ENCODE measurements around the gene PPP2R2C. TPM values are rescaled to one million over a fixed set of nuclear protein-coding genes. Genes with fewer than 3 reads are reported as not detected.

PPP2R2C gene
- total RNA-seq, 4 donors from 2014 or later, result 0.50 to 2.7 (median 1.4) TPM

- DNase-seq (ENCODE audit: extremely low spot score), result no peak
- no peak overlapping the region for H3K4me3 ChIP-seq
- 75% methylated on average over 5 of the region's 6 CpGs for WGBS
- peaks cover 0 to 6% (median 0%) of the 10 kb centered on the region in 4 donors for H3K9me3 ChIP-seq
- intact Hi-C loops (cut with DNase I), result loop anchor here (10.0 kb wide), 2 partner anchors 212 to 338 kb away; no protein-coding TSS in a partner anchor
- peaks cover 0 to 73% (median 0%) of the 10 kb centered on the region in 4 donors for H3K27me3 ChIP-seq
- H3K4me1 ChIP-seq, result no peaks in the 10 kb centered on the region
- H3K27ac ChIP-seq (replicated peaks in 1 of 4), result no peak overlapping the region
- TF ChIP-seq EP300 (IDR thresholded peaks at IDR 0.05) (no peak), POLR2AphosphoS5 (IDR thresholded peaks at IDR 0.05) (no peak), POLR2A (IDR thresholded peaks at IDR 0.05; ENCODE audit: low read depth) (no peak), CTCF (IDR thresholded peaks at IDR 0.05) (no peak)
- H3K36me3 ChIP-seq, result no peaks in the 10 kb centered on the region
These were observed 139.8 kb downstream of the PPP2R2C start for GRCh38 chr4:6332669-6333050.

- no peak for DNase-seq (ENCODE audit: extremely low spot score)
- no peak overlapping the region for H3K4me3 ChIP-seq
- H3K36me3 ChIP-seq, result no peaks in the 10 kb centered on the region
- peaks cover 0 to 6% (median 0%) of the 10 kb centered on the region in 4 donors for H3K9me3 ChIP-seq
- H3K4me1 ChIP-seq, result peaks cover 0 to 4% (median 2%) of the 10 kb centered on the region in 4 donors
- peaks cover 0 to 71% (median 0%) of the 10 kb centered on the region in 4 donors for H3K27me3 ChIP-seq
- H3K27ac ChIP-seq (replicated peaks in 1 of 4), result no peak overlapping the region
- intact Hi-C loops (cut with DNase I), result loop anchor here (10.0 kb wide), 2 partner anchors 213 to 337 kb away; no protein-coding TSS in a partner anchor
- WGBS, result 53% methylated on average over 18 of the region's 18 CpGs
- TF ChIP-seq POLR2A (IDR thresholded peaks at IDR 0.05; ENCODE audit: low read depth) (no peak), CTCF (IDR thresholded peaks at IDR 0.05) (peak; percentile 40 to 71 (median 50))
These were observed 140.3 kb downstream of the PPP2R2C start for GRCh38 chr4:6332042-6332668.

GRCh38 chr4:6331468-6331867 lies 140.9 kb downstream of the PPP2R2C start:
- intact Hi-C loops (cut with DNase I), result loop anchor here (10.0 kb wide), 2 partner anchors 213 to 337 kb away; no protein-coding TSS in a partner anchor
- 93% methylated on average over 4 of the region's 6 CpGs for WGBS

GRCh38 chr4:6331018-6331417 lies 141.4 kb downstream of the PPP2R2C start:
- 89% methylated on average over 6 of the region's 8 CpGs for WGBS
- H3K27me3 ChIP-seq, result peaks cover 0 to 66% (median 0%) of the 10 kb centered on the region in 4 donors
- intact Hi-C loops (cut with DNase I), result loop anchor here (10.0 kb wide), 2 partner anchors 214 to 336 kb away; no protein-coding TSS in a partner anchor
- H3K4me1 ChIP-seq, result peaks cover 0 to 9% (median 7%) of the 10 kb centered on the region in 4 donors
- peak in 2 of 3 experiments; percentile 25 to 49 for TF ChIP-seq CTCF (IDR thresholded peaks at IDR 0.05)
- no peak for TF ChIP-seq POLR2AphosphoS5 (IDR thresholded peaks at IDR 0.05)
- TF ChIP-seq EP300 (IDR thresholded peaks at IDR 0.05), result no peak
- H3K27ac ChIP-seq (replicated peaks in 1 of 4), result no peak overlapping the region
- H3K36me3 ChIP-seq, result no peaks in the 10 kb centered on the region
- H3K4me3 ChIP-seq, result no peak overlapping the region
- H3K9me3 ChIP-seq, result peaks cover 0 to 6% (median 0%) of the 10 kb centered on the region in 4 donors
- no peak for DNase-seq (ENCODE audit: extremely low spot score)

More at GRCh38 chr4:6331468-6331867, 140.9 kb downstream of the PPP2R2C start:
- peaks cover 0 to 70% (median 0%) of the 10 kb centered on the region in 4 donors for H3K27me3 ChIP-seq
- no peak overlapping the region for H3K4me3 ChIP-seq
- DNase-seq (ENCODE audit: extremely low spot score), result no peak
- peaks cover 0 to 6% (median 0%) of the 10 kb centered on the region in 4 donors for H3K9me3 ChIP-seq
- no peak for TF ChIP-seq CTCF (IDR thresholded peaks at IDR 0.05)
- TF ChIP-seq EP300 (IDR thresholded peaks at IDR 0.05), result no peak
- TF ChIP-seq POLR2AphosphoS5 (IDR thresholded peaks at IDR 0.05), result no peak
- no peak for TF ChIP-seq POLR2A (IDR thresholded peaks at IDR 0.05; ENCODE audit: low read depth)
- no peak overlapping the region for H3K27ac ChIP-seq (replicated peaks in 1 of 4)
- H3K4me1 ChIP-seq, result peaks cover 0 to 9% (median 6%) of the 10 kb centered on the region in 4 donors
- H3K36me3 ChIP-seq, result no peaks in the 10 kb centered on the region
